Central memory CD4-positive, alpha-beta T cell (primary cell): ENCODE results near the gene C1QTNF6.

Experiments used
- DNase-seq: peaks from one replicate; pipeline ENCODE4 v3.0.0; 2022

The C1QTNF6 gene

GRCh38 chr22:37188901-37189466 is 937 bp upstream of the C1QTNF6 start:
- no peak for DNase-seq

GRCh38 chr22:37187552-37187890 is 526 bp downstream of the C1QTNF6 start:
- no peak for DNase-seq

DNA sequence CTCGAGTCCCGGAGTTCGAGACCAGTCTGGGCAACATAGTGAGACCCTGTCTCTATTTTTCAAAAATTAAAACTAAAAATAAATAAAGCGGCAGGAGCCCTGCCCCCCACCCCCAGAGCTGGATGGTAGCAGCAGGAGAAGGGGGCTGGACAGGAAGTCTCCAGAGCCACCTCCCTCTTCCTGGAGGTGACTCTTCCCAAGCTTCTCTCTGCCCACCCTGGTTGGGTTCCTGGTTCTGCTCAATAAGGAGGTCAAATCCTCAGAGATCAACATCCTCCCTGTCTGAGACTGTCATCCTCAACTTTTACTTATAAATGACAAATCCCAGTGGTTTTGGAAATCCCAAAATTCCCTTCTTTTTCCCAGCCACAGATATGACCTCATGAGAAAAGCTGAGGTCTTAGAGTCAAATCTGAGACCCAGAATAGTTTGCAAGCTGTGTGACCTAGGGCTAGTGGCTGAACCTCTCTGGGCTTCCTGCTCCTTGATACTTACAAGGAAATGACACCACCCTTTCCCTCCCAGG is 987 bp downstream of the C1QTNF6 start:
- no peak for DNase-seq

GRCh38 chr22:37186228-37186996 is 1.6 kb downstream of the C1QTNF6 start:
- DNase-seq, result peak; percentile 69

GRCh38 chr22:37185646-37186227 is 2.3 kb downstream of the C1QTNF6 start:
- no peak for DNase-seq

GRCh38 chr22:37184816-37185541 is 3.1 kb downstream of the C1QTNF6 start:
- DNase-seq, result no peak

DNA sequence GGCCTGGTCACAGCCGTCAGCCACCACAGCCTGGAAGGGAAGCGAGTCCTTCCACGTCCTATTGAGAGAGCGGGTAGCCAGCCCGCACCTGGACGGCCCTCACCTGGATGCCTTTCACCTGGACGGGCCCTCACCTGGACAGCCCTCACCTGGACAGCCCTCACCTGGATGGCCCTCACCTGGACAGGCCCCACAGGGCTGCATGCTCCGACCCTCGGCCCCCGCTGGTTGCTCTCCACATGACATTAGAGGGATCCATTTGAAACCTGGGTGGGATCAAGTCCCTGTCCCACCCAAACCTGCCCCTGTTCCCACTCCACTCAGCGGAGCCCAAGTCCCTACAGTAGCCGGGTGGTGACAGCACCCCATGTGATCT is 3.7 kb downstream of the C1QTNF6 start:
- no peak for DNase-seq

DNA sequence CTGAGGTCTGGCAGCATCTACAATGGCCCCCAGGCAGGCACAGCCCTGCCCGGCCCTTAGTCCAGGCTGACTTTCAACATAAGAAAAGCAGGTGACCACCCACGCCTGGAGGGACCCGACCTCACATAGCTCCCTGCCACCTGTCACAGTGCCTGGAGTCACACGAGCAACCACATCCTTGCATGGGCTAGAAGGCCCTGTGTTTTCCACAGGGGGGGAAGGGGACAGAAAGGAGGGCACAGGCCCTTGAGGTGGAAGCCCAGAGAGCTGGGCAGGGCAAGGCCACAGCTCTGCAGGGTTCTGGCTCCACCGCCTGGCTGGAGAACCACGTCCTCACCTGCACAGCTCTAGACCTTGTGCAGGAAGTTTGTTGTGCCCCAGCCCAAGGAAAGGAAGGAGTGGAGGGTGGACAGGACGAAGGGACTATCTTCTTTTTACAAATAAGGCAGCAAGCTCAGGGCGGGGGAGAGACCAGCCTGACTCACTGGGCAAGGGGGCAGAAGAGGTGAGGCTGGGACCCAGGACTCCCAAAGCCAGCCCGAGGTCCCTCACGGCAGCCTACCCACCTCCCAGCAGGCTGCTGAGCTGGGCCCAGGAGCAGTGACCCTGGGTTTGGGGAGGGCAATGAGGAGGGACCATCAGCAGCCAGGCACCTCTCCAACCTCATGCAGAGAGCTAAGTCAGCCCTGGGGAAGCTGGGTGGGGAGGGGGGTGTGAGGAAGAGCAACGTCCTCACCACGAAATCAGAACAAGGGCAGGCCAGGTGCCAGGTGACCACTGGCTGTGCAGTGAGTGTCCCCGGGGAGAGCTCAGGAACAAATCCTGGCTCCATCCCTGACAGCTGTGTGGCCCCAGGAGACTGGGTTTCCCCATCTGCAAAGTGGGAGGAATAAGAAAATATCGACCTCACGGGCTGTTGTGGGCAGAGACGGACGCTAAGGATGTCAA is 4.3 kb downstream of the C1QTNF6 start:
- no peak for DNase-seq

- DNase-seq, result no peak
Measured at GRCh38 chr22:37182949-37183245, 5.2 kb downstream of the C1QTNF6 start.

DNA sequence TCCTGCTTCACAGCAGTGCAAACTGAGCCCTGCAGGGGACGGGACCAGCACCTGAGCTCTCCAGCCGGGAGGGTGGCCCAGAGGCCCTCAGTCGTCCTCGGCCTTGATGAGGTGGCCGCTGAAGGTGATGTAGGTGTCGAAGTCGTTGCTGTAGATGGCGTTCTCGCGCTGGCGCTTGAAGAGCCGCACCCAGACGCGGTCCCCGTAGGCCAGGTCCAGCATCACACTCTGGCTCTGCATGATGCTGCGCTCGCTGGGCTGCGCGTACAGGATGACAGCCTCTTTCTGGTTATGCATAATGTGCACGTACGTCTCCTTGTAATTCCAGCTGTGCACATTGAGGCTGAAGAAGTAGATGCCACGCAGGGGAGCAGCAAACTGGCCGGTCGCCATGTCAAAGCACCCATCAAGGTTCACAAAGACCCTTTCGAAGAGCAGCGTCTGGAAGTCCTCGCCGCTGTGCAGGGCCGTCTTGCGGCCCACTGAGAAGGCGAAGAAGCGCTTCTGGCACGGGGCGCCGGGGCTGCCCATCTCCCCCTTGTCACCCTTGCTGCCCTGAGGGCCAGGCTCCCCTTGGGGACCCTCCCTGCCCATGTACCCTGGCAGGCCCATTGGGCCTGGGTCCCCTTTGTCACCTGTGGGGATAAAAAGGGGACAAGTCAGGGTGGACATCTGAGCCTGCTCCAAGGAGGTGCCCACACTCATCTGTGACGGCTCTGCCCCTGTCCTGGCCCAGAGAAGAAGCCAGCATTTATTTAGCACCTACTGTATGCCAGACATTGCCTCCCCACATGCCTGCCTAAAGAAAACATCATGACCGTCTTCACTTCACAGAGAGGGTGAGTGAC is 5.7 kb downstream of the C1QTNF6 start:
- no peak for DNase-seq

- DNase-seq, result no peak
Measured at GRCh38 chr22:37181681-37182080, 6.4 kb downstream of the C1QTNF6 start.

DNA sequence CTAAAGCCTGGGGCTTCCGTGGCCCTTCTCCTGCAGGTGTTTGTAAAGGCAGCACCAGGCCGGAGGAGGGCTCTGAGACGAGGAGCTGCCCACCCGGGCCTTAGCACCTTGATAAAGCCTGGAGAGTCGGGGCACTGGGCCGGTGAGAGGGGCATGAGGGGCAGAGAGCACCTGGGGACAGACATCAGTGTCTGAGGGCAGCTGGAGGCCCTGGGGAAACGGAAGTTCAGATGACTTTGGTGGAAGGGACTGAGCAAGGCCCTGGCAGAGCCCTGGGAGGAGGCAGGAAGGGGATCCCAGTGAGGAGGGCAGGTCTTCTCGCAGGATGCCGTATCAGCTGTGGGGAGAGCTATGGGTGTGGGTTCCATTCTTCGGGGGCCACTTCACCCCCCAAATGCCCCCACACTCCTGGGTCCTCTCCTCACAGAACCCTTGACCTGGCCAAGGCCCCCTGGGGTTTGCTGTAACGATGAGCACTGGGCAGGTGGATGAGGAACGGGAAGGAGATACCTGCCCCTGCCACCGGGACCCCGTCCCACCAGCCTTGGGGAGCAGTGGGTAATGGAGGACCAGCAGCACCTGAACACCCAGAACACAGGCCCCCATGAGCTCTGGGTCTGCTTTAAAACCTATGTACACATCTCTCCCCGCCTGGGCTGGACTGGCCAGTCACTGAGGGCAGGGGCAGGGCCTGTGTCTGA is 7.4 kb downstream of the C1QTNF6 start:
- no peak for DNase-seq

DNA sequence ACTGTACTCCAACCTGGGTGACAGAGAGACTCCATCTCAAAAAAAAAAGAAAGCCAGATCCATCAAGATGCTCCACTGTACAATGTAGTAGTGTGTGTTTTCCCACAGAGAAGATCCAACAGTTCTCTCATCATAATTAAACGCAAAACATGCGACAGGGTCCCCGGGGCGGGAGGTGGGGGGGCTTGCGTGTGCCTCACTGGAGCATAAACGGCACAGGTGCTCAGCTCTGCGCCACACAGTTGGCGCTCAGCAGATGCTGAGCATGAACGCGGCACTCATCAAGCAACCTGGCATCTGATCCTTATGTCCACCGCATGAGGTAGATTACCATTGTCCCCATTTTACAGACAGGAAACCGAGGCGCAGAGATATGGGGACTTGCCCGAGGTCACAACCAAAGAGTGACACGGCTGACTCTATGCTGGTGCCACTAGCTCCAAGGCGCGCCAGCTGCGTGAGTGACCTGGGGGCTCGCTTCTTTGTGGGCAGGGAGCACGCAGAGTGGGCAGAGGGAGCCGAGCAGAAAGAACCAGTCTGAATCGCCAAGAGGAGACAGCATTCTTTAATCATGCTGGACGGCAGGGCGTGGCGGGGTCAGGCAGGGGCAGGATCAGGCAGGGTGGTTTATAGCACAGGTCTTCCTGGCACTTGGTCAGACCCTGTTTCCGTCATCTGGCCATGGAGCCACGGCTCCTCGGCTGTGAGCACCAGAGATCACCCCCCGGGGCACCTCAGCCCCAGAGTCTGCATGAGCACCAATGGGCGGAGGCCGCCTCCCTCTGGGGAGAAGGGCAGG is 8.2 kb downstream of the C1QTNF6 start:
- no peak for DNase-seq

DNA sequence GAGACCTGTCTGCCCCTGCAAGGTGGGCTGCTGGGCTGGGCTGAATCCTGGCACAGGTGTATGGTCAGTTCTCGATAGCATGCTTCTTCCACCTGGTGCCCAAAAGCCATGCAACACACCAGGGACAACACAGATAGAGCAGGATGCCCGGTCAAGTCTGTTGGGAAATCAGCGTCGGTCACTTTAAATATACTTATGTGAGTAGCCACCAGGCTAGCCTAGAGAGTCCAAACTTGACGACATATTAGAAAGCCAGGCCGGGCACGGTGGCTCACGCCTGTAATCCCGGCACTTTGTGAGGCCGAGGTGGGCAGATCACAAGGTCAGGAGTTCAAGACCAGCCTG is 8.9 kb downstream of the C1QTNF6 start:
- no peak for DNase-seq

DNA sequence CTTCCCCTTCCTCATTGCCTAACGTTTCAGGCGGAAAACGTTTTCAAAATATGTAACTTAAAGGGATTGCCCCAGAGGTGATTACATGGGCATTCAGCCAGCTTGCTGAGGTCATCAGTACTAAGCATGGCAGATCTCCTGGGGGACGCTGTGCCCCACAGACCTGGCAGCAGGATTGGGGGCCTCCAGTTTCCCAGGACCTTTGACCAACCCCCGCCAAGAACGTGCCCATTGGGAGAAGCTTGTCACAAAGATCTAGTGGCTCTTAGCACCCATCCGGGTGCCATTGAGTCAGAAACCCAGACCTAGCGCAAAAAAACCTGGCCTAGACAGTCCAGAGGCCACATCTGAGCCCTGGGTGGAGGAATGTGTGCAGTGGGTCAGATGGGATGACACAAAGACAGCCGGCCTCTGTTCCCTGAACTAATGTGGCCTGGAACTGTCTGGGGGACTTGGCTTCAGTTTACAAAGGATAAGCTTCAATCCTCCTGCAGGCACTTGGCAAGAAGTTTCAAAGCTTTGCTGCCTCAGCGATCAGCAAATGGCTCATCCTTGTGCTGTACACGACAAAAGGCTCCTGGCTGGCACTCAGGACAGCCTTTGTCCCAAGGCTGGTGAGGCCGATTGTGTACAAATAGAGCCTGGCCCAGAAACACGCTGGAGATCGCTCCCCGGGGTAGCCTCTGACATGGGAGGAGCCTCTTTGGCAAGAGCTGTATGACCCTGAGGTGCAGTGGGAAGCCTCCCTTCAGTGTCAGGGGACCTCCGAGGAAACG is 9.5 kb downstream of the C1QTNF6 start:
- DNase-seq, result no peak

GRCh38 chr22:37177755-37178154 is 10.3 kb downstream of the C1QTNF6 start:
- DNase-seq, result no peak

DNA sequence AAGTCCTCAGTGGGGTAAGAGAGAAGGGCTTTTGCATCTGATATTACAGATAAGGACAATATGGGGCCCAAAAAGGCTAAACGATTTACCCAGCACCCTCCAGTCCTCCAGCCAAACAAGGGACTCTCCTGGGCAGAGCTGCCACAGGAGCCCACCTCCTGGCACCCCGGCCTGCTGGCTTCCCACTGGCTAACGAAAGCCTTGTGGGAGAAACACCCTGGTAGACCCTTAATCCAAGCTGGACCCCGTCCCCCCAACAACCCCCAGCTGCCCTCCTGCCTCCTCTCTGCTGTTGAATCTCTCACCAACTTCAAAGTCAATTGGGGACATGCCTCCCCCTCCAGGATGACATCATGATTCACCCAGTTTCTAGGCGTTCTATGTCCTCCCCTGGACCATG is 10.8 kb downstream of the C1QTNF6 start:
- DNase-seq, result no peak

DNA sequence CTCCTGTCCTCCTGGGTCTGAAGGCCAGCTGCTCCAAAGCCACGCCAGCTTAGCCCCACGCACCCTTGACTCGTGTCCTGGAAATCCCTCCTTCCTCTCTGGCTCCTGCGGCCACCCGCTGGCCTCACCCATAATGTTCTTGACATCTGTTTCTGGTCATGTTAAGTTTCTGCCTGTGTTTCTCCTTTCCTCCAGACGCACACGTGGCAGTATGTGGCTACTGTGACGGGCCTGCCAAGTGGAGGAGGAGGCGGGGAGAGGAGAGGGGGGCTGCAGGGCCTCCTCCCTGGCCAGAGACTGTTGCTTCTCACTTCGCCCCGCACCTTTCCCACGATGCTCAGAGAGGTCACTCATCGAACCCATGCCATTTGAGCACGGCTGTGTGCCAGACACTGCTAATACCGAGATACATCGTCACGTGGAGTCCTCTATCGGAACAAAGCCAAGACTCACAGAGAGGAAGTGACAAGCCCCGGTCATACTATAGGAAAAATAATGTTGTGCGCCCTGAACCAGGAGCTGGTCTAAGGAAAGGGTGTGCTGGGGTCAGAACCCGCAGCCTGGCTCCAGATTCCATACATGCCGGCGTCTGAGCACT is 11.5 kb downstream of the C1QTNF6 start:
- no peak for DNase-seq
